ENCODE results near the gene SNRPE.

DNA sequence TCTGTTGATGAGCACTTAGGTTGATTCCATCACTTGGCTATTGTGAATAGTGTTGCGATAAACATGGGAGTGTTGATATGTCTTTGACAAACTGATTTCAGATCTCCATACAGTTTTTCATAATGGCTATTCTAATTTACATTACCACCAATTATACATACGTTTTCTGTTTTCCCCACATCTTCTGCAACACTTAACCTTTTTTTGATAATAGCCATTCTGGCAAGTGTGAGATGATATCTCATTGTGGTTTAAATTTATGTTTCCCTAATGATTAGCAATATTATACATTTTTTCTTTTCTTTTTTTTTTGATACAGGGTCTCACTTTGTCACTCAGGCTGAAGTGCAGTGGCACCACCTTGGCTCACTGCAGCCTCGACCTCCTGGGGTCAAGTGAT lies 17.0 kb downstream of the SNRPE start:
- TF ChIP-seq, protein P1, sequence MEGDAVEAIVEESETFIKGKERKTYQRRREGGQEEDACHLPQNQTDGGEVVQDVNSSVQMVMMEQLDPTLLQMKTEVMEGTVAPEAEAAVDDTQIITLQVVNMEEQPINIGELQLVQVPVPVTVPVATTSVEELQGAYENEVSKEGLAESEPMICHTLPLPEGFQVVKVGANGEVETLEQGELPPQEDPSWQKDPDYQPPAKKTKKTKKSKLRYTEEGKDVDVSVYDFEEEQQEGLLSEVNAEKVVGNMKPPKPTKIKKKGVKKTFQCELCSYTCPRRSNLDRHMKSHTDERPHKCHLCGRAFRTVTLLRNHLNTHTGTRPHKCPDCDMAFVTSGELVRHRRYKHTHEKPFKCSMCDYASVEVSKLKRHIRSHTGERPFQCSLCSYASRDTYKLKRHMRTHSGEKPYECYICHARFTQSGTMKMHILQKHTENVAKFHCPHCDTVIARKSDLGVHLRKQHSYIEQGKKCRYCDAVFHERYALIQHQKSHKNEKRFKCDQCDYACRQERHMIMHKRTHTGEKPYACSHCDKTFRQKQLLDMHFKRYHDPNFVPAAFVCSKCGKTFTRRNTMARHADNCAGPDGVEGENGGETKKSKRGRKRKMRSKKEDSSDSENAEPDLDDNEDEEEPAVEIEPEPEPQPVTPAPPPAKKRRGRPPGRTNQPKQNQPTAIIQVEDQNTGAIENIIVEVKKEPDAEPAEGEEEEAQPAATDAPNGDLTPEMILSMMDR (conservative IDR thresholded peaks at IDR 0.05; ENCODE audit: low read depth, low read length) = no peak
- no peak for TF ChIP-seq EZH2 (IDR thresholded peaks at IDR 0.05; ENCODE audit: low read length, unreplicated experiment)
